ENCODE measurements around the gene GJB5. TPM values are rescaled to one million over a fixed set of nuclear protein-coding genes. Genes with fewer than 3 reads are reported as not detected.
"Not testable (repeated sequence)": the region's sequence is repeated elsewhere in the genome, so short reads cannot be mapped to it uniquely, and the experiment has no call there.

The GJB5 gene
- total RNA-seq, 3 donors from 2014 or later (not counting 1 experiment from before 2014, with no cell fraction given), result not detected

- no peak for TF ChIP-seq CTCF (IDR thresholded peaks at IDR 0.05)
- Mint-ChIP-seq H3K4me3 (no peak overlapping the region), H3K27ac (no peak overlapping the region), H3K36me3 (no peaks in the 10 kb centered on the region), H3K4me1 (no peaks in the 10 kb centered on the region), H3K9me3 (no peaks in the 10 kb centered on the region), H3K27me3 (ENCODE audit: low read depth in 2 of 2) (peaks cover 31 to 49% of the 10 kb centered on the region in 2 donors)
- WGBS (ENCODE audit: insufficient coverage), result 57% methylated on average over 5 of the region's 6 CpGs
- intact Hi-C loops (cut with micrococcal nuclease), result no loop called here
- no peak overlapping the region for H3K4me3 ChIP-seq (ENCODE audit: low read length)
- no peaks in the 10 kb centered on the region for H3K36me3 ChIP-seq (ENCODE audit: control insufficient read depth, insufficient read depth, low read length)
- H3K27me3 ChIP-seq (ENCODE audit: control insufficient read depth, insufficient read depth, low read length), result no peaks in the 10 kb centered on the region
- H3K4me1 ChIP-seq (ENCODE audit: control insufficient read depth, insufficient read depth, low read length), result no peaks in the 10 kb centered on the region
- no peak for ATAC-seq
- H3K9me3 ChIP-seq (ENCODE audit: control insufficient read depth, insufficient read depth, low read length), result no peaks in the 10 kb centered on the region
- no peak overlapping the region for H3K27ac ChIP-seq (ENCODE audit: low read length)
- no peak for DNase-seq
Observed at GRCh38 chr1:34721646-34722355, 33.0 kb upstream of the GJB5 start.

- no peak overlapping the region for H3K4me3 ChIP-seq (ENCODE audit: low read length)
- Mint-ChIP-seq H3K9me3 (no peaks in the 10 kb centered on the region), H3K27ac (no peak overlapping the region), H3K27me3 (ENCODE audit: low read depth in 2 of 2) (peaks cover 24 to 26% of the 10 kb centered on the region in 2 donors), H3K36me3 (no peaks in the 10 kb centered on the region), H3K4me3 (no peak overlapping the region), H3K4me1 (no peaks in the 10 kb centered on the region)
- DNase-seq, result no peak
- WGBS (ENCODE audit: insufficient coverage), result 37% methylated on average over 6 of the region's 6 CpGs
- H3K27ac ChIP-seq (ENCODE audit: low read length), result no peak overlapping the region
- no peak for TF ChIP-seq CTCF (IDR thresholded peaks at IDR 0.05)
- no peaks in the 10 kb centered on the region for H3K9me3 ChIP-seq (ENCODE audit: control insufficient read depth, insufficient read depth, low read length)
- no peaks in the 10 kb centered on the region for H3K36me3 ChIP-seq (ENCODE audit: control insufficient read depth, insufficient read depth, low read length)
- no peak for ATAC-seq
- H3K4me1 ChIP-seq (ENCODE audit: control insufficient read depth, insufficient read depth, low read length), result no peaks in the 10 kb centered on the region
- H3K27me3 ChIP-seq (ENCODE audit: control insufficient read depth, insufficient read depth, low read length), result no peaks in the 10 kb centered on the region
- intact Hi-C loops (cut with micrococcal nuclease), result no loop called here
Observed at GRCh38 chr1:34726861-34727260, 28.0 kb upstream of the GJB5 start.

- Histone ChIP-seq H3K4me3 (ENCODE audit: low read length) (no peak overlapping the region), H3K4me1 (ENCODE audit: control insufficient read depth, insufficient read depth, low read length) (no peaks in the 10 kb centered on the region), H3K27ac (ENCODE audit: low read length) (no peak overlapping the region), H3K36me3 (ENCODE audit: control insufficient read depth, insufficient read depth, low read length) (no peaks in the 10 kb centered on the region), H3K9me3 (ENCODE audit: control insufficient read depth, insufficient read depth, low read length) (no peaks in the 10 kb centered on the region), H3K27me3 (ENCODE audit: control insufficient read depth, insufficient read depth, low read length) (no peaks in the 10 kb centered on the region)
- ATAC-seq, result peak in 1 of 3 donors; percentile 31
- Mint-ChIP-seq H3K4me1 (no peaks in the 10 kb centered on the region), H3K36me3 (no peaks in the 10 kb centered on the region), H3K4me3 (no peak overlapping the region), H3K27ac (no peak overlapping the region), H3K9me3 (no peaks in the 10 kb centered on the region), H3K27me3 (ENCODE audit: low read depth in 2 of 2) (peaks cover 13 to 20% of the 10 kb centered on the region in 2 donors)
- DNase-seq, result no peak
- TF ChIP-seq CTCF (IDR thresholded peaks at IDR 0.05), result no peak
- intact Hi-C loops (cut with micrococcal nuclease), result no loop called here
- WGBS (ENCODE audit: insufficient coverage), result 85% methylated on average over 5 of the region's 5 CpGs
Observed at GRCh38 chr1:34730485-34730884, 24.4 kb upstream of the GJB5 start.

- H3K9me3 ChIP-seq (ENCODE audit: control insufficient read depth, insufficient read depth, low read length); H3K27ac ChIP-seq (ENCODE audit: low read length); H3K27me3 ChIP-seq (ENCODE audit: control insufficient read depth, insufficient read depth, low read length); ATAC-seq; DNase-seq; H3K4me1 ChIP-seq (ENCODE audit: control insufficient read depth, insufficient read depth, low read length); H3K9me3 Mint-ChIP-seq; intact Hi-C loops (cut with micrococcal nuclease); H3K27ac Mint-ChIP-seq; H3K36me3 ChIP-seq (ENCODE audit: control insufficient read depth, insufficient read depth, low read length); H3K4me3 ChIP-seq (ENCODE audit: low read length); H3K36me3 Mint-ChIP-seq; H3K4me3 Mint-ChIP-seq; H3K4me1 Mint-ChIP-seq: not testable (repeated sequence)
- WGBS (ENCODE audit: insufficient coverage), result 74% methylated on average over 7 of the region's 7 CpGs
- peaks cover 16 to 20% of the 10 kb centered on the region in 2 donors for H3K27me3 Mint-ChIP-seq (ENCODE audit: low read depth in 2 of 2)
Observed at GRCh38 chr1:34732831-34733230, 22.0 kb upstream of the GJB5 start.

All from natural killer cell (primary cell).